HG03460 (cell line): ENCODE results near the gene ADORA2B.

ENCODE experiments used
- ATAC-seq: cut with Tn5 transposase; IDR thresholded peaks from one replicate; pipeline ENCODE4 v1.9.1; 2021; ENCODE audit not compliant: unreplicated experiment

ADORA2B gene

GRCh38 chr17:15952916-15953790 is 8.2 kb downstream of the ADORA2B start:
- ATAC-seq, result no peak

DNA sequence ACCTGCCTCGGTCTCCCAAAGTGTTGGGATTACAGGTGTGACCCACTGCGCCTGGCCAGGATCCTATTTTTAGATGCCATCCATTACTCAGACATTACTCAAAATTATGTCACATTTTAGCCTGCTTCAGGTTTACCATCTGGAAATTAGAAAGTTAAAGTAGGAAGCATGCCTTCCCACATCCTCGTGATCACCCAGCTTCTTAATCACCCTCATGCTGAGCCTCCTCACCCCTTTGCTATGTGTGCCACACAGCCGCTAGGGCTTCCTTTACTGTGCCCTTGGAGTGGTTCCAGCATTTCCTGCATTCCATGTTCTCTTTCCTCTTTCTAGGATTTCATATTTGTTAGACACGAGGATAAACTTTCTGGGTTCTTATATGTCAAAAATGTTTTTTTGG is 9.3 kb downstream of the ADORA2B start:
- ATAC-seq, result no peak

GRCh38 chr17:15955793-15956541 is 11.0 kb downstream of the ADORA2B start:
- no peak for ATAC-seq

- ATAC-seq, result no peak
Measured at GRCh38 chr17:15957206-15957605, 12.3 kb downstream of the ADORA2B start.

- no peak for ATAC-seq
Measured at GRCh38 chr17:15957608-15958307, 12.8 kb downstream of the ADORA2B start.

DNA sequence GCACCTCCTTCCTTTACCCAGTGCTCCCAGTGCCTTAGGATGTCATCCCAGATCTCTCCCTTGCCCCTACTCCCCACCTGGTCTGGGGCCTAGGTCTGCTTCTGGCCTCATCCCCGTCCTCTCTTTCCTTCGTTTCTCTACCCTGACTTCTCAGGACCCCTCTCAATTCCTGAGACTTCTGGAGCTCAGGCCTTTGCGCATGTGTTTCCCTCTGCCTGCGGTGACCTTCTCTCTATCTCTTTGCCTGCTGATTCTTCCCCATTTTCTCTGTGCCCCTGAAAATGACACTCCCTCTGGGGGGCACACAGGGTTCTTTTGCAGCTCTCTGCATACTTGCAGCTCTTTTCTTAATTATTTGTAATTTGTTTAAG is 13.5 kb downstream of the ADORA2B start:
- no peak for ATAC-seq

- ATAC-seq, result no peak
Measured at GRCh38 chr17:15963670-15964110, 18.8 kb downstream of the ADORA2B start.

DNA sequence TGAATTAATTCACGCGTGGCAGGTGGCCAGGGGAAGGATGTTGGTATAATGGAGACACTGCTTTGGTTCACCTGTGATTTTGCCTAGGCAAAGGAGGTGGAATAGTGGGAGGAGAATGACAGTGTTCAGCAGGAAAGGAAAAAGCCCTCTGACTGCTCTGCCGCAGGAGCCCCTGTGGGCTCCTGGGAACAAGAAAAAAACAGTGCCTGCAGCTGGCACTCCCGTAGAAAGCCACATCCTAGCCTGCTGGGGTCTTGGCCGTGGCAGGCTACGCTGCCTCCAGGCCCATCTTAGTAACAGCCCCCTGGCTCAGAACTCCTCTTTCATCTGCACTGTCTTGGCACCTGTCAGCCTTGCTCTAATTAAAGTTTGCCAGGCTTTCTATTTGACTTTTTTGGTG is 20.6 kb downstream of the ADORA2B start:
- ATAC-seq, result no peak

DNA sequence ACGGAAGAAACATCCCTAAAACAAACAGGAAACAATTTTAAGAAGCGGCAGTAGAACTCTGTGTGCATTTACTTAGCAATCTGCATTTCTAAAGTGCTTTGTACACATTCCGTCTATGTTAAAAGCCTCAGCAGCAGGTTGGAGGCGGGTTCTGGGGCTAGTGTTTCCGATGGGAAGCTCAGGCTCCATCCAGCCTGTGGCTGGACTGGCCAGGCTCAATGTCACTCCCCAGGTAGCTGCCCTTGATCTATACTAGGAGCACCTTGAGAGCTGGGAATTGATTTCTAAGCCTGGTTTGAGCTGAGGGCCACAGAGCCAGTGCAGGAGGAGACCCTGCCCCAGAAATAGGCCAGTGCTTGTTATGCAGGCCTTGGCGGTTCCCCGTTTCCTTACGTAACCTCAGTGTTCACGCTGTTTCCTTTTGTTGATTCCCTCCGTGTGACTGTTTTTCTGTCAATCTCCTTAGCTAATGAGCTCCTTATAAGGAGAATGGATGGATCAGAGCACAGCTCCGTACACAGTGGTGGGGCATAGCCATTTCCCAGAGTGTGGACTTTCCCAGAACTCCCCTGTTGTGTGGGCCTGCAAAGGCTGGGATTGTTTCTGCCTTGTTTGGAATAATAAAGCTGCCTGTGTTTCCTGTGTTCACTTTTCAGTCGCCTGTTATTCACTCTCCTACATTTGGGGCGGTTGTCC is 21.4 kb downstream of the ADORA2B start:
- no peak for ATAC-seq

DNA sequence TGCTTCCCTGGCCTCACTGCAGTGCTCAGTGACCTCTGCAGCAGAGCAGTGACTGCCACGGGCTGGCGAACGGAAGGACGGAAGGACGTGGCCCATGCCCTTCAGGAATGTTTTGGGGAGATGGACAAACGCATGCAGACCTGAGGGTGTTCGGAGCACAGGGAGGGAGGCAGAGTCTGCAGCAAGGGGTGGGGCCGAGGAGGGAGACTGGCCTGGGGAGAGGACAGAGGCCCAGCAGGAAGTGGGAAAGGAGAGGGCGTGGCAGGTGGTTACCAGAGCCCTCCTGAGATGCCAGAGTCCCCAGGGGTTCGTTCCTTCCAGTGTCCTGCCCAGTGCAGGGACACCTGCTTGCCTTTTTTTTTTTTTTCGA is 21.9 kb downstream of the ADORA2B start:
- no peak for ATAC-seq

GRCh38 chr17:15967706-15968399 is 22.9 kb downstream of the ADORA2B start:
- ATAC-seq, result no peak

DNA sequence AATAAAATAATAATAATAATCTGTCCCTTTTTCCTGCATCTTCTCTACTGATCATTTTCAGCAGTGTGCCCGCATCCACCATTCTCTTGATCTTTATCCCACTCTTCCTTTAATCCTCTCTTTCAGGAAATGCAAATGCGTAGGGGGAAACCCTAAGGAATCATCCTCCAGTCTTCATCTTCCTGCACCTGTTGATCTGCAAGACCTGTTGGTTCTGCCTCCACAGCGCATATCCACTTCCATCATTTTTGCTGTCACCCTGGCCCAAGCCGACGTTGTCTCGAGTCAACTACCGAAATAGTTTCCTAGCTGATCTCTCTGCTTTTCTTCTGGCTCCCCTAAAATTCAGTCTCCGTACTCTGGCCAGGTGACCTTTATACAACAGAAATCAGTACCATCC is 24.5 kb downstream of the ADORA2B start:
- no peak for ATAC-seq

DNA sequence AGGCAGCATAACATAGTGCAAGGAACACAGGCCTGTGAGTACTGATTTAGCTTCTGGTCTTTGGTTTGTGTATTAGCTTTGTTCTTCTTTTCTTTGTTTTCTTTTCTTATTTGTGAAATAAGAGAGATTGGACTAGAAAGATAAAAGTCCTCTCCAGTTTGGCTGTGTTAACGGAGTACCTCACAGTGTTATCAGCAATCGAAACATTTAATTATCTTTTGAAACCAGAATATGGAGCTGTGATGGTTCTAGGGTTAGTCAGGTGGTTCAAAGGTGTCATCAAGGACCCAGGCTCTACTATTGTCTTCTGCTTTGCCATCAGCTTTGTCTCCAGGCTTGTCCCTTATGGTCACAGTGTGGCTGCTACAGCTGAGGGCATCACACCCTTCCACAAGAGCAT is 25.6 kb downstream of the ADORA2B start:
- no peak for ATAC-seq

GRCh38 chr17:15971098-15971678 is 26.3 kb downstream of the ADORA2B start:
- ATAC-seq, result no peak

DNA sequence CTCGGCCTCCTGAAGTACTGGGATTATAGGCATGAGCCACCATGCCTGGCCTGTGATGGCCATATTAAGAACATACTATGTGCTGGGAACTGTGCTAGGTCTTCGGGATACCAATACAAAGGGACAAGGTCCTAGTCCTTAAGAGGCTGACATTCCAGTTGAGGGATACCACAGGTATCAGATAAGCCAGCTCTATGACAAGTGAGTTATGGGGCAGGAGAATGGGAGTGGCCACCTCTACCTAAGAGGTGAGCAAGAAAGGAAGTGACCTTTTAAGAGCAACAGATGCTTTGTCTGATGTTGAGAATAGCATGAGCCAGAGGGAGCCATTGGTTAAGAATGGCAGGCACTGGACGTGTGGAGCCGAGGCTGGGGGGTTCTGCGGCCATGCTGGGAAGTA is 27.0 kb downstream of the ADORA2B start:
- ATAC-seq, result no peak

GRCh38 chr17:15972497-15972951 is 27.6 kb downstream of the ADORA2B start:
- ATAC-seq, result no peak

DNA sequence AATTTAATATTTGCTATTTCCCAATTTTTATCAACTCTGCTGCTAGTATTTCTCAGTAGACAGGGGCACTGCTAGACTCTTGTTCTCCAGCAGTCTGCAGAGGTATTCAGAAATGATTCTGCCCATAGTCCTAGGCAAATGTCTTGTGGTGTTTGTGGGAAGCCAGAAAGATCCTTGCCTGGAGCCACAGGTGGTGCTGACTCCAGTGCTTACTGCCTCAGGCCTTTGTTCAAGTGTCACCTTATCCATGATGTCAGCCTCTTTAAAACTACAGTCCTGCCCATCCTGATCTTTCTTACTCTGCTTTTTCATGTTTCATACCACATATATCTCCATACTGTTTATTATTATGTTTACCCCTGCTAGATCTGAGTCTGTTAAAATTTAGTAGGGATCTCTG is 28.1 kb downstream of the ADORA2B start:
- no peak for ATAC-seq

- no peak for ATAC-seq
Measured at GRCh38 chr17:15973834-15974233, 28.9 kb downstream of the ADORA2B start.

GRCh38 chr17:15977894-15978293 is 33.0 kb downstream of the ADORA2B start:
- ATAC-seq, result no peak

DNA sequence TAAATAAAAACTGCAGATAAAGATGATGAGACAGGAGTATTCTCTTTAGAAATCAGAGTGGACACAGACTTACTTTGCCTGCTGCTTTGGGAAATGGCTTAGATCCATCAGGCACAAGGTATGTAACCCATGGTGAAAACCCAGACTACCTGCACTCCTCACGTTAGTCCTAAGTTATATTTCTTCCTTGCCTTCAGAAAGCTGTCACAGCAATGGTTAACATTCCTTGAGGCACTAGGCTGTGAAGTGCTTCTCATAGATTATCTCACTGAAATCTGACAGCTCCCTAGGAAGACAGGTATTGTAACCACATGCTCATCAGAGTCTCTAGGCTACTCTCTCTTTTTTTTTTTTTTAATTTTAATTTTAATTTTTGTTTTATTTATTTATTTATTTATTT is 33.7 kb downstream of the ADORA2B start:
- ATAC-seq, result no peak
